Osteoblast (primary cell): Measurements from ENCODE around the gene TWF2. TPM values are rescaled to one million over a fixed set of nuclear protein-coding genes. Genes with fewer than 3 reads are reported as not detected.

ENCODE experiments used
- DNase-seq: peaks from one replicate; pipeline ENCODE4 v3.0.0; 2011; ENCODE audit warnings: low spot score, mixed read lengths; ENCODE audit not compliant: insufficient read length; ENCODE audit errors: missing footprints
- H2AFZ ChIP-seq: 2 replicates; pipeline ENCODE4 v1.6.0; 2011; ENCODE audit warnings: mild to moderate bottlenecking, low read length
- H3K27ac ChIP-seq: 2 replicates; pipeline ENCODE4 v1.5.1; 2011; ENCODE audit warnings: mild to moderate bottlenecking, low read depth, low read length, moderate library complexity
- H3K27me3 ChIP-seq: 2 replicates; pipeline ENCODE4 v1.6.0; 2012; ENCODE audit warnings: mild to moderate bottlenecking, control low read depth, inconsistent platforms, low read length, moderate library complexity; ENCODE audit not compliant: insufficient read depth
- H3K36me3 ChIP-seq: 2 replicates; pipeline ENCODE4 v1.5.1; 2011; ENCODE audit warnings: mild to moderate bottlenecking, low read length, control low read depth, moderate library complexity; ENCODE audit not compliant: insufficient read depth
- H3K4me1 ChIP-seq: 2 replicates; pipeline ENCODE4 v1.5.1; 2011; ENCODE audit warnings: mild to moderate bottlenecking, low read length, control low read depth, moderate library complexity; ENCODE audit not compliant: insufficient read depth
- H3K4me2 ChIP-seq: 2 replicates; pipeline ENCODE4 v1.6.0; 2011; ENCODE audit warnings: mild to moderate bottlenecking, low read length; ENCODE audit not compliant: insufficient read depth
- H3K4me3 ChIP-seq: fragments of 200-600 bp; sonication (generic); 3 replicates; pipeline ENCODE4 v1.5.1; 2012; ENCODE audit warnings: mild to moderate bottlenecking, low read length, inconsistent platforms; ENCODE audit not compliant: insufficient read depth
- H3K79me2 ChIP-seq: 2 replicates; pipeline ENCODE4 v1.6.0; 2012; ENCODE audit warnings: mild to moderate bottlenecking, low read length, control low read depth, inconsistent platforms; ENCODE audit not compliant: insufficient read depth
- H3K9me3 ChIP-seq: 2 replicates; pipeline ENCODE4 v1.5.1; 2011; ENCODE audit warnings: low read depth, low read length, control low read depth
- H4K20me1 ChIP-seq: 2 replicates; pipeline ENCODE4 v1.6.0; 2012; ENCODE audit warnings: mild to moderate bottlenecking, low read length, control low read depth; ENCODE audit not compliant: insufficient read depth
- total RNA-seq: library from RNA; depleted of rRNA; stranded (reverse); fragments of >200 nt; gene quantifications from 2 replicates; pipeline ENCODE4 v1.2.3, GENCODE V29; 2012
- TF ChIP-seq, protein P1 (sequence below): IDR thresholded peaks from 2 replicates; pipeline ENCODE4 v1.5.1; 2011; ENCODE audit warnings: mild to moderate bottlenecking, low read depth, low read length, moderate library complexity; ENCODE audit errors: extremely low read depth

The TWF2 gene
- total RNA-seq, 1 donor, result 138 TPM

DNA sequence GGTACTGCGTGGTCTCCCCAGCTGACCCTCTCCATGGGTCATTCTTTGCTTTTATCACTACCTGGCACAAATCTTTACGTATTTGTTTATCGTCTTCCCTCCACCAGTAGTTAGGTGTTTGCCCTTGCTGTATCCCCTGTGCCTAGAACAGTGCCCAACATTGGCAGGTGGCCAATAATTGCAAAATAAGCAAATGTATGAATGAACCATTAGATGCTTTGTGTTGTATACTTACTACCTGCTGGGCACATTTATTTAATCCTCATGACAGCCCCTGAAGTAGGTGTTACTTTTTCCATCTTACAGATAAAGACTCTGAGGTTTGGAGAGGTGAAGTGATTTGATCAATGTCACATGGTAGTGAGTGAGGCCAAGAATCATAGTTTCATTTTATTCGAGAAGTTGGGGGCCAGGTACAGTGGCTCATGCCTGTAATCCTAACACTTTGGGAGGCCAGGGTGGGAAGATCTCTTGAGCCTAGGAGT is 2.0 kb upstream of the TWF2 start:
- H3K36me3 ChIP-seq, result no peaks in the 10 kb centered on the region
- peaks cover 48% of the 10 kb centered on the region for H3K4me1 ChIP-seq
- H3K4me2 ChIP-seq, result no peak overlapping the region
- no peak for DNase-seq
- no peaks in the 10 kb centered on the region for H3K9me3 ChIP-seq
- H2AFZ ChIP-seq, result no peak overlapping the region
- H4K20me1 ChIP-seq, result peaks cover 14% of the 10 kb centered on the region
- no peak overlapping the region for H3K4me3 ChIP-seq
- no peaks in the 10 kb centered on the region for H3K27me3 ChIP-seq
- TF ChIP-seq, protein P1, sequence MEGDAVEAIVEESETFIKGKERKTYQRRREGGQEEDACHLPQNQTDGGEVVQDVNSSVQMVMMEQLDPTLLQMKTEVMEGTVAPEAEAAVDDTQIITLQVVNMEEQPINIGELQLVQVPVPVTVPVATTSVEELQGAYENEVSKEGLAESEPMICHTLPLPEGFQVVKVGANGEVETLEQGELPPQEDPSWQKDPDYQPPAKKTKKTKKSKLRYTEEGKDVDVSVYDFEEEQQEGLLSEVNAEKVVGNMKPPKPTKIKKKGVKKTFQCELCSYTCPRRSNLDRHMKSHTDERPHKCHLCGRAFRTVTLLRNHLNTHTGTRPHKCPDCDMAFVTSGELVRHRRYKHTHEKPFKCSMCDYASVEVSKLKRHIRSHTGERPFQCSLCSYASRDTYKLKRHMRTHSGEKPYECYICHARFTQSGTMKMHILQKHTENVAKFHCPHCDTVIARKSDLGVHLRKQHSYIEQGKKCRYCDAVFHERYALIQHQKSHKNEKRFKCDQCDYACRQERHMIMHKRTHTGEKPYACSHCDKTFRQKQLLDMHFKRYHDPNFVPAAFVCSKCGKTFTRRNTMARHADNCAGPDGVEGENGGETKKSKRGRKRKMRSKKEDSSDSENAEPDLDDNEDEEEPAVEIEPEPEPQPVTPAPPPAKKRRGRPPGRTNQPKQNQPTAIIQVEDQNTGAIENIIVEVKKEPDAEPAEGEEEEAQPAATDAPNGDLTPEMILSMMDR, result no peak
- H3K27ac ChIP-seq, result peak overlapping the region; percentile 84
- peaks cover 28% of the 10 kb centered on the region for H3K79me2 ChIP-seq

- Histone ChIP-seq H3K4me2 (peak overlapping the region; percentile 99), H3K36me3 (peaks cover 4% of the 10 kb centered on the region), H3K79me2 (peaks cover 35% of the 10 kb centered on the region), H2AFZ (no peak overlapping the region), H4K20me1 (peaks cover 14% of the 10 kb centered on the region), H3K27me3 (no peaks in the 10 kb centered on the region), H3K4me3 (peak overlapping the region; percentile 94), H3K4me1 (peaks cover 47% of the 10 kb centered on the region), H3K27ac (peak overlapping the region; percentile 84), H3K9me3 (no peaks in the 10 kb centered on the region)
- peak; percentile 98 for DNase-seq
- TF ChIP-seq, protein P1, result no peak
Measured at GRCh38 chr3:52240059-52240885, 1.3 kb upstream of the TWF2 start.

- Histone ChIP-seq H3K9me3 (no peaks in the 10 kb centered on the region), H3K79me2 (peaks cover 52% of the 10 kb centered on the region)
- DNase-seq, result peak; percentile 85
Measured at GRCh38 chr3:52238193-52238760, 681 bp downstream of the TWF2 start.

More at GRCh38 chr3:52238193-52238760, 681 bp downstream of the TWF2 start:
- Histone ChIP-seq H3K36me3 (peaks cover 8% of the 10 kb centered on the region), H3K4me2 (peak overlapping the region; percentile 99), H3K4me3 (peak overlapping the region; percentile 94), H3K27ac (peak overlapping the region; percentile 90), H3K4me1 (peaks cover 41% of the 10 kb centered on the region), H4K20me1 (peaks cover 27% of the 10 kb centered on the region), H2AFZ (peak overlapping the region; percentile 50), H3K27me3 (no peaks in the 10 kb centered on the region)
- TF ChIP-seq, protein P1, result no peak
